Measurements from ENCODE around the gene NR3C2. TPM values are rescaled to one million over a fixed set of nuclear protein-coding genes. Genes with fewer than 3 reads are reported as not detected.

NR3C2 gene
- total and polyA plus RNA-seq, 4 donors, result 2.0 to 11.5 (median 3.2) TPM

DNA sequence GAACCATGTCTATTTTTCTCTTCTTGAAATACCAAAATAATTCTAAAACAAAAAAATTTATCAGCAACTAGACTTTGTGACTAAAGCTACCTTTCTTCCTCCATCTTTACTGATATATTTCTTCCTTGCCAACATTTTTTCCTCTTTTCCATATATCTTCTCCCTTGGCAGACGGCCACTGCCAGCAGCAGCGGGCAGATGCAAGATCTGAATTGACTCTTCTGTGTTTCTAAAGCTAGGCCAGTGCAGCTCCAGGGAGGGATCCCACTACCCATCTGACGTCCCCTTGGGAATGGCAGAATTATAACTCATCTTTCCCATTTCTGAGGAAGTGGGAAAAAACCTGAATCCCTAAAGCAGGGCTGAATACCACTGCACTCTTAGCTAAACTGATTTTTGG is 206.4 kb downstream of the NR3C2 start:
- Histone ChIP-seq H3K9me3 (ENCODE audit: control insufficient read depth in 4 of 4, low read length in 3 of 4) (no peaks in the 10 kb centered on the region), H3K4me3 (ENCODE audit: low read depth in 1 of 3, low read length in 3 of 3) (no peak overlapping the region), H3K9ac (ENCODE audit: low read depth in 1 of 2, low read length in 2 of 2) (no peak overlapping the region), H3K27me3 (ENCODE audit: control insufficient read depth in 4 of 4, insufficient read depth in 4 of 4, low read length in 3 of 4) (no peaks in the 10 kb centered on the region), H3K27ac (ENCODE audit: low read depth in 1 of 2, low read length in 2 of 2) (no peak overlapping the region), H3K4me1 (ENCODE audit: control insufficient read depth in 4 of 4, insufficient read depth in 4 of 4, low read length in 3 of 4) (peaks cover 0 to 8% (median 4%) of the 10 kb centered on the region in 4 donors), H3K36me3 (ENCODE audit: control insufficient read depth in 4 of 4, insufficient read depth in 3 of 4, low read depth in 1 of 4, low read length in 3 of 4) (no peaks in the 10 kb centered on the region)
- no peak for TF ChIP-seq GABPA (IDR thresholded peaks at IDR 0.05 in 1 of 2, conservative IDR thresholded peaks at IDR 0.05 in 1 of 2)
- no peak for TF ChIP-seq HNF4A (conservative IDR thresholded peaks at IDR 0.05)
- TF ChIP-seq RAD21 (IDR thresholded peaks at IDR 0.05), result no peak
- TF ChIP-seq FOXA1 (IDR thresholded peaks at IDR 0.05), result no peak
- no peak for TF ChIP-seq HNF4G (IDR thresholded peaks at IDR 0.05)
- TF ChIP-seq NR2F2 (IDR thresholded peaks at IDR 0.05), result no peak
- TF ChIP-seq, protein P1, sequence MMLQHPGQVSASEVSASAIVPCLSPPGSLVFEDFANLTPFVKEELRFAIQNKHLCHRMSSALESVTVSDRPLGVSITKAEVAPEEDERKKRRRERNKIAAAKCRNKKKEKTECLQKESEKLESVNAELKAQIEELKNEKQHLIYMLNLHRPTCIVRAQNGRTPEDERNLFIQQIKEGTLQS (IDR thresholded peaks at IDR 0.05), result no peak
- no peak for TF ChIP-seq FOXA2 (IDR thresholded peaks at IDR 0.05)
- no peak for TF ChIP-seq YY1 (IDR thresholded peaks at IDR 0.05)
- TF ChIP-seq, protein P2, sequence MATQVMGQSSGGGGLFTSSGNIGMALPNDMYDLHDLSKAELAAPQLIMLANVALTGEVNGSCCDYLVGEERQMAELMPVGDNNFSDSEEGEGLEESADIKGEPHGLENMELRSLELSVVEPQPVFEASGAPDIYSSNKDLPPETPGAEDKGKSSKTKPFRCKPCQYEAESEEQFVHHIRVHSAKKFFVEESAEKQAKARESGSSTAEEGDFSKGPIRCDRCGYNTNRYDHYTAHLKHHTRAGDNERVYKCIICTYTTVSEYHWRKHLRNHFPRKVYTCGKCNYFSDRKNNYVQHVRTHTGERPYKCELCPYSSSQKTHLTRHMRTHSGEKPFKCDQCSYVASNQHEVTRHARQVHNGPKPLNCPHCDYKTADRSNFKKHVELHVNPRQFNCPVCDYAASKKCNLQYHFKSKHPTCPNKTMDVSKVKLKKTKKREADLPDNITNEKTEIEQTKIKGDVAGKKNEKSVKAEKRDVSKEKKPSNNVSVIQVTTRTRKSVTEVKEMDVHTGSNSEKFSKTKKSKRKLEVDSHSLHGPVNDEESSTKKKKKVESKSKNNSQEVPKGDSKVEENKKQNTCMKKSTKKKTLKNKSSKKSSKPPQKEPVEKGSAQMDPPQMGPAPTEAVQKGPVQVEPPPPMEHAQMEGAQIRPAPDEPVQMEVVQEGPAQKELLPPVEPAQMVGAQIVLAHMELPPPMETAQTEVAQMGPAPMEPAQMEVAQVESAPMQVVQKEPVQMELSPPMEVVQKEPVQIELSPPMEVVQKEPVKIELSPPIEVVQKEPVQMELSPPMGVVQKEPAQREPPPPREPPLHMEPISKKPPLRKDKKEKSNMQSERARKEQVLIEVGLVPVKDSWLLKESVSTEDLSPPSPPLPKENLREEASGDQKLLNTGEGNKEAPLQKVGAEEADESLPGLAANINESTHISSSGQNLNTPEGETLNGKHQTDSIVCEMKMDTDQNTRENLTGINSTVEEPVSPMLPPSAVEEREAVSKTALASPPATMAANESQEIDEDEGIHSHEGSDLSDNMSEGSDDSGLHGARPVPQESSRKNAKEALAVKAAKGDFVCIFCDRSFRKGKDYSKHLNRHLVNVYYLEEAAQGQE (IDR thresholded peaks at IDR 0.05), result no peak
- 93% methylated on average over 3 of the region's 3 CpGs for WGBS
- DNase-seq (ENCODE audit: low spot score), result no peak

DNA sequence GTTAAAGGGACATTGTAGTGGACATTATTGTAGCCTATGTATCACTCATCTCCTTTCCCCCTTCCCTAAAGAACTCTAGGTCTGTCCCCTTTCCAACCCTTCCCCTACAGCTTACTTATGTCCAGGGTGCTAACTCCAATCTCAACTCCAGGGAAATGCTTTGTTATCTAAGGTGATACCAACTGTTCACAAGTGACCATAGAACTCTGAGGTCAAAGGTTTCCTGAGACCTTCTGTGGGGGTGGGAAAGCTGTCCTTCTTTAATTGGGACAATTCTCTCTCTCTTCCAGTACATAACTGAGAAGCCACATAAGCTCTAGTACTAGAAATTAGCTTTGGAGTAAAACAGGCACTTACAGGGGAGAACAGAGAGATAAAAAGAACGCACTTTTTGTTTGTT is 212.4 kb downstream of the NR3C2 start:
- no peak overlapping the region for H3K4me3 ChIP-seq (ENCODE audit: low read depth in 1 of 3, low read length in 3 of 3)

DNA sequence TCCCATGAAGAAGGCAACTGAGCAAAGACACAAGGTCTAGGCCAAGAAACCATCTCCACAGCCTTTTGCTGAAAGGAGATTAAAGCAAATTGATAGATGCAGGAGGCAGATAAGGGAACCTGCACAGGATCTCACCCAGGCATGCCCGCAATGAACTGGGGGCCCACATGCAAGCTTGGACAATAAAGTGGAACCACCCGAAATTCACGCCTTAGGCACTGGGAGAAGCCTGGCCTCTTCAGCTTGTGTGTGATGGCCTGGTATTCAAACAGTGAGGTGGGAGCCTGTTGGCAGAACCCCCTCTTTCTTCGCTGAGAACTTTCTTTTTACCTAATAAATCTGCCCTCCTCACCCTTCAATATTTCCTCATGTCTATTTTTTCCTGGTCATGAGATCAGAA is 213.2 kb downstream of the NR3C2 start:
- Histone ChIP-seq H3K4me3 (ENCODE audit: low read depth in 1 of 3, low read length in 3 of 3) (no peak overlapping the region), H3K9me3 (ENCODE audit: control insufficient read depth in 4 of 4, low read length in 3 of 4) (no peaks in the 10 kb centered on the region), H3K4me1 (ENCODE audit: control insufficient read depth in 4 of 4, insufficient read depth in 4 of 4, low read length in 3 of 4) (peaks cover 0 to 10% (median 1%) of the 10 kb centered on the region in 4 donors), H3K36me3 (ENCODE audit: control insufficient read depth in 4 of 4, insufficient read depth in 3 of 4, low read depth in 1 of 4, low read length in 3 of 4) (no peaks in the 10 kb centered on the region), H3K27me3 (ENCODE audit: control insufficient read depth in 4 of 4, insufficient read depth in 4 of 4, low read length in 3 of 4) (no peaks in the 10 kb centered on the region), H3K27ac (ENCODE audit: low read depth in 1 of 2, low read length in 2 of 2) (no peak overlapping the region), H3K9ac (ENCODE audit: low read depth in 1 of 2, low read length in 2 of 2) (no peak overlapping the region)
- WGBS, result 94% methylated on average over 4 of the region's 4 CpGs
- no peak for DNase-seq (ENCODE audit: low spot score)
- TF ChIP-seq HNF4A (conservative IDR thresholded peaks at IDR 0.05), result no peak
- no peak for TF ChIP-seq NR2F2 (IDR thresholded peaks at IDR 0.05)
- TF ChIP-seq RXRA (IDR thresholded peaks at IDR 0.05), result no peak
- no peak for TF ChIP-seq GABPA (IDR thresholded peaks at IDR 0.05 in 1 of 2, conservative IDR thresholded peaks at IDR 0.05 in 1 of 2)
- TF ChIP-seq, protein P3, sequence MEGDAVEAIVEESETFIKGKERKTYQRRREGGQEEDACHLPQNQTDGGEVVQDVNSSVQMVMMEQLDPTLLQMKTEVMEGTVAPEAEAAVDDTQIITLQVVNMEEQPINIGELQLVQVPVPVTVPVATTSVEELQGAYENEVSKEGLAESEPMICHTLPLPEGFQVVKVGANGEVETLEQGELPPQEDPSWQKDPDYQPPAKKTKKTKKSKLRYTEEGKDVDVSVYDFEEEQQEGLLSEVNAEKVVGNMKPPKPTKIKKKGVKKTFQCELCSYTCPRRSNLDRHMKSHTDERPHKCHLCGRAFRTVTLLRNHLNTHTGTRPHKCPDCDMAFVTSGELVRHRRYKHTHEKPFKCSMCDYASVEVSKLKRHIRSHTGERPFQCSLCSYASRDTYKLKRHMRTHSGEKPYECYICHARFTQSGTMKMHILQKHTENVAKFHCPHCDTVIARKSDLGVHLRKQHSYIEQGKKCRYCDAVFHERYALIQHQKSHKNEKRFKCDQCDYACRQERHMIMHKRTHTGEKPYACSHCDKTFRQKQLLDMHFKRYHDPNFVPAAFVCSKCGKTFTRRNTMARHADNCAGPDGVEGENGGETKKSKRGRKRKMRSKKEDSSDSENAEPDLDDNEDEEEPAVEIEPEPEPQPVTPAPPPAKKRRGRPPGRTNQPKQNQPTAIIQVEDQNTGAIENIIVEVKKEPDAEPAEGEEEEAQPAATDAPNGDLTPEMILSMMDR (IDR thresholded peaks at IDR 0.05; ENCODE audit: low read depth, low read length, missing input control), result no peak
- no peak for TF ChIP-seq RAD21 (IDR thresholded peaks at IDR 0.05)
- no peak for TF ChIP-seq SP1 (IDR thresholded peaks at IDR 0.05)
- TF ChIP-seq, protein P4, sequence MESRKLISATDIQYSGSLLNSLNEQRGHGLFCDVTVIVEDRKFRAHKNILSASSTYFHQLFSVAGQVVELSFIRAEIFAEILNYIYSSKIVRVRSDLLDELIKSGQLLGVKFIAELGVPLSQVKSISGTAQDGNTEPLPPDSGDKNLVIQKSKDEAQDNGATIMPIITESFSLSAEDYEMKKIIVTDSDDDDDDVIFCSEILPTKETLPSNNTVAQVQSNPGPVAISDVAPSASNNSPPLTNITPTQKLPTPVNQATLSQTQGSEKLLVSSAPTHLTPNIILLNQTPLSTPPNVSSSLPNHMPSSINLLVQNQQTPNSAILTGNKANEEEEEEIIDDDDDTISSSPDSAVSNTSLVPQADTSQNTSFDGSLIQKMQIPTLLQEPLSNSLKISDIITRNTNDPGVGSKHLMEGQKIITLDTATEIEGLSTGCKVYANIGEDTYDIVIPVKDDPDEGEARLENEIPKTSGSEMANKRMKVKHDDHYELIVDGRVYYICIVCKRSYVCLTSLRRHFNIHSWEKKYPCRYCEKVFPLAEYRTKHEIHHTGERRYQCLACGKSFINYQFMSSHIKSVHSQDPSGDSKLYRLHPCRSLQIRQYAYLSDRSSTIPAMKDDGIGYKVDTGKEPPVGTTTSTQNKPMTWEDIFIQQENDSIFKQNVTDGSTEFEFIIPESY (IDR thresholded peaks at IDR 0.05), result no peak

More for the DNA sequence above, 212.4 kb downstream of the NR3C2 start:
- no peaks in the 10 kb centered on the region for H3K36me3 ChIP-seq (ENCODE audit: control insufficient read depth in 4 of 4, insufficient read depth in 3 of 4, low read depth in 1 of 4, low read length in 3 of 4)
- DNase-seq (ENCODE audit: low spot score), result no peak
- peaks cover 0 to 10% (median 1%) of the 10 kb centered on the region in 4 donors for H3K4me1 ChIP-seq (ENCODE audit: control insufficient read depth in 4 of 4, insufficient read depth in 4 of 4, low read length in 3 of 4)
- WGBS, result 52% methylated on average over 1 of the region's 1 CpG
- no peaks in the 10 kb centered on the region for H3K27me3 ChIP-seq (ENCODE audit: control insufficient read depth in 4 of 4, insufficient read depth in 4 of 4, low read length in 3 of 4)
- no peak overlapping the region for H3K27ac ChIP-seq (ENCODE audit: low read depth in 1 of 2, low read length in 2 of 2)
- no peaks in the 10 kb centered on the region for H3K9me3 ChIP-seq (ENCODE audit: control insufficient read depth in 4 of 4, low read length in 3 of 4)
- H3K9ac ChIP-seq (ENCODE audit: low read depth in 1 of 2, low read length in 2 of 2), result no peak overlapping the region
- TF ChIP-seq YY1 (IDR thresholded peaks at IDR 0.05), result no peak
- TF ChIP-seq HNF4A (conservative IDR thresholded peaks at IDR 0.05), result peak; percentile 42 to 55
